Stomach (tissue), 4 donors: ENCODE results near the gene CYP3A5.

ENCODE experiments used
- CTCF ChIP-seq, 7 experiments: fragments of 450-650 bp in 4 of 7; fragments of 200-600 bp in 3 of 7; sonication (generic) in 3 of 7; IDR thresholded peaks; one replicate each; pipeline ENCODE4 v1.5.1; 2016 to 2019; ENCODE audit warnings: antibody characterized with exemption in 7 of 7, control low read depth in 2 of 7, mild to moderate bottlenecking in 1 of 7
- POLR2A ChIP-seq, 4 donors: fragments of 450-650 bp; IDR thresholded peaks; one replicate each; pipeline ENCODE4 v1.6.1; 2016; ENCODE audit warnings: antibody characterized with exemption in 4 of 4, control low read depth in 2 of 4, mild to moderate bottlenecking in 1 of 4, moderate library complexity in 1 of 4

DNA sequence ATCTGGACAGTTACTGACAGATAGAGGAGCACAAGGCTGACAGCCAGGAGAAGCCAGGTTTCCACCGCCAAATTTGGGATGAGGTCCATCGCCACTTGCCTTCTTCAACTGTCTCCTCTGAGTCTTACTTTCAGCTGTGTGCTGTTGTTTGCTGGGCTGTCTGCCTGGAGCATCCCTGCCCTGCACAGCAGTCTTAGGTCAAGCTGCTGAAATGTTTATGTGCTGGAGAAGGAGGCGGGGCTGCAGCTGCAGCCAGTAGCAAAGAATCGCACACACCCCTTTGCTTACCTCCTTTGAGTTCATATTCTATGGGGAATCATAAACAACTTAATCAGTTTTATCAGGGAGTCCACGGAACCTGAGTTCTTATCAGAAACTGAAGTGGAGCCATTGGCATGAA lies 20.1 kb upstream of the CYP3A5 start:
- no peak for TF ChIP-seq CTCF (IDR thresholded peaks at IDR 0.05)
- TF ChIP-seq POLR2A (IDR thresholded peaks at IDR 0.05): no peak
